Measurements from ENCODE around the gene IL12RB1.
A peak's percentile ranks its signal among the peaks of the same experiment; 100 is the strongest.
"Not testable (repeated sequence)": the region's sequence is repeated elsewhere in the genome, so short reads cannot be mapped to it uniquely, and the experiment has no call there.

The IL12RB1 gene

GRCh38 chr19:18112989-18113478 lies 26.3 kb upstream of the IL12RB1 start:
- peak; percentile 54 to 66 for DNase-seq (ENCODE audit: low read depth in 2 of 2)

DNA sequence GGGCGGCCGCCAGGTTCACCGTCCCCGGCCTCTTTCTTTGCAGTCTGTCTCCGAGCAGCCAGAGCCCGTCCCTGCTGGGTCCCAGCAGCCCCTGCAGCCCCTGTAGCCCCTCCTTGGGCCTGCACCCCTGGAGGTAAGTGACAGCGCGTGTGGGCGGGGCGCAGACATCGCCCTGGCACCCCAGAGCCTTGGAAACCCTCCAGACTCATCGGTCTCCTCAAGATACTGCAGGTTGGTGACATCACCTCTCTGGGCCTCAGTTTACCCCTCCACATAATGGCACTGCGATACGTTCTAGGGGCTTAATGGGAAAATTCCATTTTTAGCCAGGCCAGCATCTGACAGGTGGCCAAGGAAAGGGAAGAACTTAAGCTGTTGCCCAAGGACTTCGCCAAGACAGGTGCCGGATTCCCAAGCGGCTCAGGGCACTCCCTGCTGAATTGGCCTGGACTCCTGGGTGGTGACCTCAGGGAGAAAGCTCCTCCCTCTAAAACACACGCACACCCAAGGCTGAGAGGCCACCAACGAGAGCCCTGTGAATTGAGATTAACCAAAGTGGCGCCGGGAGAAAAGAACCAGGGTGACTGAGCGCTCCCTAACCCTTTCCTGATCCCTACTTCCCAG lies 24.0 kb upstream of the IL12RB1 start:
- DNase-seq (ENCODE audit: low read depth in 2 of 2): no peak

DNA sequence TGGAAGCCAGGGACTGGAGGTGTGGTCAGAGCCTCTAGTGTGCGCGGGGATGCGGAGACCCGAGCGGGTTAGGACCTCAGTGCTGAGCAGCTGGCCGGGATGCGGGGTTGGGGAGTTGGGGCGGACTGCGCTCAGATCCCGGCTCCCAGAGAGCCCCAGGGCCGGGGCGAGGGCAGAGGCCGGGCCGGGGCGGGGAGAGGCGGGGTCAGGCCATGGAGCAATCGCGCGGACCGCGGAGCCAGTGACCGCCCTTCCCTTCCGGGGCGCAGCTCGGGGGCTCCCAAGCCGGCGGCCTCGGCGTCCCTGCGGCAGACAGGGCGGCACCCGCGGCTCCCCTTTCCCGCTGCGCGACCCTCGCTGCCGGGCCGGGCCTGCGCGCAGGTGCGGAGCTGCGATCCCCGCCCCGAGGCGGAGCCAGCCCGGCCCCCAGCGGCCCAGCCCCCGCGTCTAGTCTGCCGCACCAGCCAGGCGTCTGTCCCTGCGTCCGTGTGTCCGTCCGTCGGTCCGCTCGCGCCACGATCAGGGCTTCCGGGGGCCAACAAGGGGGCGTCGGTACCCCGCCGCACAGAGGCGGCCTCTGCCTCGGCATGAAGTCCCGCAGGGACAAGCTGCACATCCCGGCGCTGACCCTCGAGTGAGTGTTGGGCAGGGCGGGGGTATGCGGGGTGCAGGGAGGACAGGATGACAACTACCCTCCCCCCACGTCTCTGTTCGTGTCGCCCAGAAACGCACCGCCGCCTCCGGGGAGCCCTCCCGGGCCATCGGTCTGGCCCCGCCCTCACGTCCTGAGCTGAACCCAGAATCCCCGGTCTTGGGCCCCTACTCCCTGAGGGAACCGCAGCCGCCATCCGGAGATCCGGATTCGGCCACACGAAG lies 23.2 kb upstream of the IL12RB1 start:
- DNase-seq (ENCODE audit: low read depth in 2 of 2): no peak

- no peak for DNase-seq (ENCODE audit: low read depth in 2 of 2)
Observed at GRCh38 chr19:18109341-18109732, 22.6 kb upstream of the IL12RB1 start.

- no peak for DNase-seq (ENCODE audit: low read depth in 2 of 2)
Observed at GRCh38 chr19:18108897-18109296, 22.2 kb upstream of the IL12RB1 start.

- DNase-seq (ENCODE audit: low read depth in 2 of 2): no peak
Observed at GRCh38 chr19:18107235-18107634, 20.5 kb upstream of the IL12RB1 start.

DNA sequence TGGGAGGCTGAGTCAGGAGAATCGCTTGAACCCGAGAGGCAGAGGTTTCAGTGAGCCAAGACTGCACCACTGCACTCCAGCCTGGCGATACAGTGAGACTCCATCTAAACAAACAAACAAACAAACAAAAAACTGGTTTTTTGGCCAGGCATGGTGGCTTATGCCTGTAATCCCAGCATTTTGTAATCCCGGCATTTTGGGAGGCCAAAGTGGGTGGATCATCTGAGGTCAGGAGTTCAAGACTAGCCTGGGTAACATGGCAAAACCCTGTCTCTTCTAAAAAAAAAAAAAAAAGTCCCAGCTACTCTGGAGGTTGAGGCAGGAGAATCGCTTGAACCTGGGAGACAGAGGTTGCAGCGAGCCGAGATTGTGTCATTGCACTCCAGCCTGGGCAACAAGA lies 18.5 kb upstream of the IL12RB1 start:
- not testable (repeated sequence) for DNase-seq (ENCODE audit: low read depth in 2 of 2)

DNA sequence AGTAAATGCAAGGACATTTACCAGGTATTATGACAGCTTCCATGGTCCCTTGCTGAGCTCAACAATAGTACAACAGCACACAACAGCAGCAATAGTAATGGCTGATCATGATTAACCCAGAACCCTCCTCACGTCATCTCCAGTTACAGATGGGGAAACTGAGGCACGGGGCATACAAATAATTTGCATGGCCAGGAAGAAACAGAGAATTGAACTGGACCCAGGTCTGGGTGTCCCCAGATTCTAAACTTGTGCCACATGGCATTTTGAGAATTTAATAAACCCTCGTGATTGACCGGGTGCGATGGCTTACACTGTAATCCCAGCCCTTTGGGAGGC lies 18.0 kb upstream of the IL12RB1 start:
- DNase-seq (ENCODE audit: low read depth in 2 of 2): no peak

DNA sequence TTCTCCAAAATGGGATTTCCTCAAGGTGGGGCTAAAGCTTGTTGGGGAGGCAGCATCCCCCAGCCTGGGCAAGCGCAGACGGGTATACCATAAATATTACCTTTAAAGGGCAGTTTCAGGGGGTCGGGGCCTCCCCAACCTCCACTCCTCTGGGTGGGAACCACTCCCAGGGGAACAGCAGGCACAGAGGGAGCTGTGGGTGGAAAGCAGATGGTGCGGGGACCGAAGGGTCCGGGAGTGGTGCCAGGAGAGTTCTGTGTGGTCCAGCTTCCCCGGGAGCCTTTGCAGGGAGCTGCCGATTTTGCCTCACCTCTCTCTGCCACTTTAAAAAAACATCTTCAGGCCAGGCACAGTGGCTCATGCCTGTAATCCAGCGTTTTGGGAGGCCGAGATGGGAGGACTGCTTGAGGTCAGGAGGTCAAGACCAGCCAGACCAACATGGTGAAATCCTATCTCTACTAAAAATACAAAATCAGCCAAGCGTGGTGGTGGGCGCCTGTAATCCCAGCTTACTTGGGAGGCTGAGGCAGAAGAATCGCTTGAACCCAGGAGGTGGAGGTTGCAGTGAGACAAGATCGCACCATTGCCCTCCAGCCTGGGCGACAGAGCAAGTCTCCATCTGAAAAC lies 16.3 kb upstream of the IL12RB1 start:
- DNase-seq (ENCODE audit: low read depth in 2 of 2): no peak

GRCh38 chr19:18101268-18101667 lies 14.5 kb upstream of the IL12RB1 start:
- no peak for DNase-seq (ENCODE audit: low read depth in 2 of 2)

- DNase-seq (ENCODE audit: low read depth in 2 of 2): no peak
Observed at GRCh38 chr19:18100710-18101109, 14.0 kb upstream of the IL12RB1 start.

DNA sequence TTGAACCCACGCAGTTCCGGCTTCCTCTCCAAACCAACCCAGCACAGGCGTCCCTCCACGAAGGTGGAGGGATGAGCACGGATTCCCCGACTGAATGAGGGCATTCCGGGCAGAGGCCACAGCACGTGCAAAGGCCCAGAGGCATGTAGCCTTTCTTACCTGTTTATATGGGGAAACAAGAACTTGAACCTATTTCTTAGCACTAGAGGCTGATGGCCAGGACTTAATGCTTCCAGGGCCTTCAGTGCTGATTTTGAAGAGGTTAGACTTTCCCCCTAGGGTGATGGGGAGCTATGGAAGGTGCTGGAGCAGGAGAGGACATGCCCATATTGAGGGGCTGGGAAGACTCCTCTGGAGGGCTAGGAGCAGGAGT lies 12.9 kb upstream of the IL12RB1 start:
- DNase-seq (ENCODE audit: low read depth in 2 of 2): no peak

- no peak for DNase-seq (ENCODE audit: low read depth in 2 of 2)
Observed at GRCh38 chr19:18098891-18099622, 12.3 kb upstream of the IL12RB1 start.

GRCh38 chr19:18097993-18098890 lies 11.5 kb upstream of the IL12RB1 start:
- no peak for DNase-seq (ENCODE audit: low read depth in 2 of 2)

DNA sequence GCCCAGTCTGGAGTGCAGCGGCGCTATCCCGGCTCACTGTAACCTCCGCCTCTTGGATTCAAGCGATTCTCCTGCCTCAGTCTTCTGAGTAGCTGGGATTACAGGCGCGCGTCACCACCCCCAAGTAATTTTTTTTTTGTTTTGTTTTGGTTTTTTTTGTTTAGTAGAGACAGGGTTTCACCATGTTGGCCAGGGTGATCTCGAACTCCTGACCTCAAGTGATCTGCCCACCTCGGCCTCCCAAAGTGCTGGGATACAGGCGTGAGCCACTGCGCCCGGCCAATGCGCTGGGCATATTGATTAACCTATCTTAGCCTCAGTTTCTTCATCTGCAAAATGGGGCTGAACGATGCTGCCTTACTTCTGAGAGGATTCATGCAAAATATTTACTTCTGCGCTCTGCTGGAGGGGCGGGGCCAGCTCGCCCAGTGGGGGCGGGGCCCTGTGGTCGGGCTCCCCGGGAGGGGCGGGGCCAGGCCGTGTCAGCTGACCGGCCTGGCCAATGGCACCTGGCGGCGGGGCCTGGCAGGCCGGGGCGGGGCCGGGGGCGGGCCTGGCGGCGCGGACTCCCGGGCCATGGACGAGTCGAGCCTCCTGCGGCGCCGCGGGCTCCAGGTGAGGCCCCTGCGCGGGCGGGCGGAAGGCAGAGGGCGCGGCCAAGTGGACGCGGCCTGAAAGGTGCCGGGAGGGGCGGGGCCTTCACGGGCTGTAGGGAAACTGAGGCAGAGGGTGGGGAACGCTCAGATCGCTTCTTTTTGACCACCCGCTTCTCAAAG lies 10.7 kb upstream of the IL12RB1 start, which contains the start of gene MAST3:
Gene MAST3, plus strand, starts transcription at position 562 of the 776 bp plus-strand sequence. Its CDS starts 15 bp downstream, at position 577.
- DNase-seq (ENCODE audit: low read depth in 2 of 2): peak; percentile 81

- no peak for DNase-seq (ENCODE audit: low read depth in 2 of 2)
Observed at GRCh38 chr19:18096258-18096657, 9.5 kb upstream of the IL12RB1 start.

GRCh38 chr19:18093439-18094161 lies 6.9 kb upstream of the IL12RB1 start:
- no peak for DNase-seq (ENCODE audit: low read depth in 2 of 2)

GRCh38 chr19:18091217-18091608 lies 4.5 kb upstream of the IL12RB1 start:
- DNase-seq (ENCODE audit: low read depth in 2 of 2): peak; percentile 61 to 62

DNA sequence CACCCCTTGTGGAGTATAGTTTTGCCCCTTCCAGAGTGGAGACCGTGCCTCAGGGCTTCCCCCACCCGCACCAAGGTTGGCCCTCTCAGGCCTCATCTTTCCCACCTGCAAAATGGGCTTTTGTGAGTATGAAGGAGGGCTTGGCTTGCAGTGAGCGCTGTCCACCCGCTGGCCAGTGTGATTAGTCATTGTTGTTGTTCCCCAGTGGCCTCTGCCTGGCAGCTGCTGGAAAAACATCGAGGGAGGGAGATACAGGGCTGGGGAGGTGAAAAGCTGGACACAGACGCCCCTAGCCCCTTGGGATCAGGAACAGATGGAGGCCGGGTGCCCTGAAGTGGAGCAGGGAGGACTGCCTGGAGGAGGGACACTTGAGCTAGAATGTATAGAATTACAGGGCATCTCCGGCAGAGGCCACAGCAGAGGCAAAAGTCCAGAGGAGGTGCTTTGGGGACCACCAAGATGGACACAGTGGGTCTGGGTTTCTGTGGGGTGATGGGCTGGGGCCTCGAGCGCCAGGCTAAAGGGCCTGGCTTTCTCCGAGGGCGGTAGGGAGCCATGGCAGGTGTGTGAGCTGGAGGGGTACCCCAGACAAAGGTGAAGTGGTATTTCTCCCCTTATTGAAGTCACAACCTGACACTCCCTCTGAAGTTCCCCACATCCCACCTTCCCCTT lies 3.9 kb upstream of the IL12RB1 start:
- DNase-seq (ENCODE audit: low read depth in 2 of 2): no peak

Data from stimulated activated CD8-positive, alpha-beta memory T cell treated with anti-CD3 and anti-CD28 coated beads, Interleukin-7, amount 100 ng/mL, for 1 hour (primary cell).